NT2/D1 (cell line): ENCODE results near the gene HSD17B14.
"Not testable (repeated sequence)": the region's sequence is repeated elsewhere in the genome, so short reads cannot be mapped to it uniquely, and the experiment has no call there.

Experiments
- SUZ12 ChIP-seq: IDR thresholded peaks from 2 replicates; pipeline ENCODE4 v1.6.1; 2011; ENCODE audit not compliant: insufficient read length, insufficient read depth; ENCODE audit errors: extremely low read depth
- YY1 ChIP-seq: IDR thresholded peaks from 2 replicates; pipeline ENCODE4 v1.6.1; 2011; ENCODE audit not compliant: insufficient read length, insufficient read depth

- not testable (repeated sequence) for TF ChIP-seq YY1, SUZ12
These were observed 40.0 kb upstream of the HSD17B14 start for GRCh38 chr19:48876043-48876981.
